K562 (cell line): ENCODE results near the gene SPDYE1. TPM values are rescaled to one million over a fixed set of nuclear protein-coding genes. Genes with fewer than 3 reads are reported as not detected.

Experiments
- HNRNPUL1 ChIP-seq: fragments of 200-400 bp; formaldehyde crosslinking; IDR thresholded peaks from 2 replicates; pipeline ENCODE4 v1.6.1; 2017; ENCODE audit warnings: low read length
- TOE1 ChIP-seq, 2 experiments: fragments of 450-650 bp in 1 of 2; sonication (generic) in 1 of 2; formaldehyde crosslinking in 1 of 2; IDR thresholded peaks; 2 replicates each; pipeline versions ENCODE4 v1.7.1 to v1.8.0; 2016 to 2022; ENCODE audit warnings: borderline replicate concordance in 2 of 2, mild to moderate bottlenecking in 2 of 2, antibody characterized with exemption in 1 of 2, inconsistent platforms in 1 of 2, low read depth in 1 of 2, missing genetic modification reagents in 1 of 2, moderate library complexity in 1 of 2
- TSC22D4 ChIP-seq: fragments of 450-650 bp; IDR thresholded peaks from 2 replicates; pipeline ENCODE4 v1.6.1; 2016; ENCODE audit warnings: missing genetic modification characterization, missing biosample characterization, control low read depth
- ZNF436 ChIP-seq: fragments of 250-450, 450-650 bp; sonication (Bioruptor Pico); formaldehyde crosslinking; IDR thresholded peaks from 2 replicates; pipeline ENCODE4 v1.7.0; 2020; ENCODE audit warnings: mild to moderate bottlenecking
- polyA plus RNA-seq, 8 experiments: library from polyadenylated mRNA; depleted of rRNA in 4 of 8; stranded (reverse) in 5 of 8; unstranded in 3 of 8; fragments of >200 nt; fragmentation: Nextera tagmentation in 2 of 8; fragmentation: Illumina TruSeq in 1 of 8; extraction: Ambion mirVana in 2 of 8; extraction: Trizol in 1 of 8; gene quantifications; 2 replicates each; pipeline versions ENCODE4 v1.2.1 to v1.2.3, GENCODE V29; 2011 to 2014; ENCODE audit warnings: inconsistent platforms in 1 of 8, missing spikeins in 1 of 8
- total RNA-seq, 7 experiments: library from RNA; depleted of rRNA in 6 of 7; stranded (reverse); fragments of >200 nt in 6 of 7; fragmentation: Illumina TruSeq in 2 of 7; extraction: Trizol in 2 of 7; gene quantifications; 2 replicates each; pipeline versions ENCODE4 v1.2.1 to v1.2.3, GENCODE V29; 2011 to 2021; ENCODE audit warnings: low replicate concordance in 1 of 7
- TF ChIP-seq, protein P1 (sequence below): IDR thresholded peaks from 2 replicates; pipeline ENCODE4 v1.6.1; 2011; ENCODE audit warnings: borderline replicate concordance, low read depth, mild to moderate bottlenecking, moderate library complexity, low read length; ENCODE audit not compliant: insufficient read depth, poor library complexity, severe bottlenecking
- TF ChIP-seq, protein P2 (sequence below): sonication (generic); formaldehyde crosslinking; IDR thresholded peaks from 2 replicates; pipeline ENCODE4 v1.8.1; 2023; ENCODE audit warnings: mild to moderate bottlenecking, missing genetic modification reagents

SPDYE1 gene
- total and polyA plus RNA-seq, 9 of the 15 experiments (the other 6 are each of a cell fraction or from before 2014, with no cell fraction given) = 0.04 to 0.10 TPM; not detected in 7

DNA sequence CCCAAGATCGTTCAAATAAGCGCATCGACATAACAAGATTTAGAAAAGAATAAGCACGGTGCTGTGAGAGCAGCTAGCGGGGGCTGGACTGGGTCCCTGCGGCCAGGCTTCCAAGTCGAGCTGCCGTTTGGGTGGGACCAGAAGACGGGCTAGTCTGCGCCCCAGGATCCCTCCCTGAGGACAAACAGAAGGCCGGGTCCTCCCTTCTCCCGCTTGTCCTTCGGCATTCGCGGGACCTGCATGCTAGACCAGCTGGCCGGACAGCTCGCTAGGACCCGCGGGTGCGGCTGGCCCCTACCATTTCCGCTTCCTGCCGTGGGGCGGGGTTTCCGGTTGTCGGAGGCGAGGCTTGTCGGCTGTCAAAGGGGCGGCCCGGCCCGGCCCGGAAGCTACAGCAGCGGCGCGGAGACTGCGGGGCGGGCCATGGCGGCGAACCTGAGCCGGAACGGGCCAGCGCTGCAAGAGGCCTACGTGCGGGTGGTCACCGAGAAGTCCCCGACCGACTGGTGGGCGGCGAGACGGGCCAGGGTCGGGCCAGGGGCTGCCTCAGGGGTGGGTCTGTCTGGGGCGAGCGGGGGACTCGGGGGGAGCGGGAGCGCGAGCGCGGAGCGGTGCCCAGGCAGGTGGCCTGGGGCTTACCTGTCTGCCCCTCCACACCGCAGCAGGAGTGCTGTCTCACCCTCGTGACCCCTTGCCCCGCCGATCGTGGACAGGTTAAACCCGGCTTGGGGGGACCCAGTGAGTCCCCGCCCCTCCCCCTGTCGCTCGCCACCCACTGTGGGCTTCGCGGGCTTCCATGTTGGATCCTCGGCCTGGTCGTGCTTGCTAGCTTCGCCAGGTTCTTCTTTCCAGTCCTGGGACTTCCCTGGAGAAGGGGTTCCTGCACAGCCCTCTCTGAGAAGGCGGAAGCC is 46.9 kb downstream of the SPDYE1 start, which contains the start of gene DBNL (continued):
- TF ChIP-seq ZNF436 (CRISPR knock-in tag) (no peak), HNRNPUL1 (no peak), TSC22D4 (tag) (no peak), TOE1 (IDR thresholded peaks at IDR 0.05; ENCODE audit: borderline replicate concordance) (peak; percentile 48; the same call in 1 of the 2 replicates), TOE1 (CRISPR knock-in tag; IDR thresholded peaks at IDR 0.05; ENCODE audit: borderline replicate concordance, low read depth) (no peak)
- TF ChIP-seq, protein P1, sequence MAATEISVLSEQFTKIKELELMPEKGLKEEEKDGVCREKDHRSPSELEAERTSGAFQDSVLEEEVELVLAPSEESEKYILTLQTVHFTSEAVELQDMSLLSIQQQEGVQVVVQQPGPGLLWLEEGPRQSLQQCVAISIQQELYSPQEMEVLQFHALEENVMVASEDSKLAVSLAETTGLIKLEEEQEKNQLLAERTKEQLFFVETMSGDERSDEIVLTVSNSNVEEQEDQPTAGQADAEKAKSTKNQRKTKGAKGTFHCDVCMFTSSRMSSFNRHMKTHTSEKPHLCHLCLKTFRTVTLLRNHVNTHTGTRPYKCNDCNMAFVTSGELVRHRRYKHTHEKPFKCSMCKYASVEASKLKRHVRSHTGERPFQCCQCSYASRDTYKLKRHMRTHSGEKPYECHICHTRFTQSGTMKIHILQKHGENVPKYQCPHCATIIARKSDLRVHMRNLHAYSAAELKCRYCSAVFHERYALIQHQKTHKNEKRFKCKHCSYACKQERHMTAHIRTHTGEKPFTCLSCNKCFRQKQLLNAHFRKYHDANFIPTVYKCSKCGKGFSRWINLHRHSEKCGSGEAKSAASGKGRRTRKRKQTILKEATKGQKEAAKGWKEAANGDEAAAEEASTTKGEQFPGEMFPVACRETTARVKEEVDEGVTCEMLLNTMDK = no peak
- TF ChIP-seq, protein P2, sequence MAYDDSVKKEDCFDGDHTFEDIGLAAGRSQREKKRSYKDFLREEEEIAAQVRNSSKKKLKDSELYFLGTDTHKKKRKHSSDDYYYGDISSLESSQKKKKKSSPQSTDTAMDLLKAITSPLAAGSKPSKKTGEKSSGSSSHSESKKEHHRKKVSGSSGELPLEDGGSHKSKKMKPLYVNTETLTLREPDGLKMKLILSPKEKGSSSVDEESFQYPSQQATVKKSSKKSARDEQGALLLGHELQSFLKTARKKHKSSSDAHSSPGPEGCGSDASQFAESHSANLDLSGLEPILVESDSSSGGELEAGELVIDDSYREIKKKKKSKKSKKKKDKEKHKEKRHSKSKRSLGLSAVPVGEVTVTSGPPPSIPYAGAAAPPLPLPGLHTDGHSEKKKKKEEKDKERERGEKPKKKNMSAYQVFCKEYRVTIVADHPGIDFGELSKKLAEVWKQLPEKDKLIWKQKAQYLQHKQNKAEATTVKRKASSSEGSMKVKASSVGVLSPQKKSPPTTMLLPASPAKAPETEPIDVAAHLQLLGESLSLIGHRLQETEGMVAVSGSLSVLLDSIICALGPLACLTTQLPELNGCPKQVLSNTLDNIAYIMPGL (CRISPR knock-in tag) = no peak
